Subcutaneous abdominal adipose tissue (tissue), 5 donors: Measurements from ENCODE around the gene RO60.

Experiments
- H3K27ac ChIP-seq: one replicate; pipeline ENCODE4 v1.7.0; 2013; ENCODE audit warnings: low read depth, mild to moderate bottlenecking, inconsistent platforms, low read length, moderate library complexity
- H3K27me3 ChIP-seq, 5 donors: one replicate each; pipeline ENCODE4 v1.7.0; 2013; ENCODE audit warnings: low read length in 5 of 5, inconsistent platforms in 1 of 5; ENCODE audit not compliant: control insufficient read depth in 5 of 5, insufficient read depth in 4 of 5
- H3K36me3 ChIP-seq, 5 donors: one replicate each; pipeline ENCODE4 v1.7.0; 2013; ENCODE audit warnings: low read length in 5 of 5; ENCODE audit not compliant: control insufficient read depth in 5 of 5, insufficient read depth in 5 of 5
- H3K4me1 ChIP-seq, 5 donors: one replicate each; pipeline ENCODE4 v1.7.0; 2013; ENCODE audit warnings: low read length in 5 of 5, mild to moderate bottlenecking in 3 of 5, moderate library complexity in 1 of 5; ENCODE audit not compliant: control insufficient read depth in 5 of 5, insufficient read depth in 5 of 5
- H3K4me3 ChIP-seq, 5 donors: one replicate each; pipeline ENCODE4 v1.7.0; 2013; ENCODE audit warnings: low read length in 5 of 5, low read depth in 1 of 5
- H3K9ac ChIP-seq, 5 donors: one replicate each; pipeline ENCODE4 v1.7.0; 2013; ENCODE audit warnings: low read length in 5 of 5, mild to moderate bottlenecking in 4 of 5, moderate library complexity in 3 of 5
- H3K9me3 ChIP-seq, 5 donors: one replicate each; pipeline ENCODE4 v1.7.0; 2013; ENCODE audit warnings: low read length in 5 of 5; ENCODE audit not compliant: control insufficient read depth in 5 of 5
- donor health status: healthy.
- donor health status: healthy.
- donor health status: healthy.
- donor health status: healthy.
- donor health status: healthy.

Gene RO60

DNA sequence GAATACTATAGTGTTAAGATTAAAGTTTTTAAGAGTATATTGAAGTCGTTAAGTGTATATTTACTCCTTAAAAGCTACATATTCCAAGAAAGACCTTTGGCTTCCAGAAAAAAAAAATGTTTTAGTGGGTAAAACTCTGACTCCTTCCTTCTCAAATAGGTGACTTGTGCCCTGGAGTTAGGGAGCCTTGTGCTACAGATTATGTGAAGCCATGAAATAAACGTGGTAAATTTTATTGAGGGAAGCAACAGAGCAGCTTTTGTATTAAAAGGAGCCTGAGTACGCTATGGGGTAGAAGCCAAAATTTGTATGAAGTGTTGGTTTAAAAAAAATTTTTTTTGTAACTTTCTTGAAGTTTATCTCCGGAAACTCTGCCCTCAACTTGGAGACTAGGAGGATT is 994 bp downstream of the RO60 start:
- H3K9me3 ChIP-seq = no peaks in the 10 kb centered on the region
- no peaks in the 10 kb centered on the region for H3K36me3 ChIP-seq
- H3K4me3 ChIP-seq = peak overlapping the region; percentile 80 to 98 (median 95)
- peak overlapping the region; percentile 96 for H3K27ac ChIP-seq
- peak overlapping the region; percentile 82 to 99 (median 98) for H3K9ac ChIP-seq
- H3K27me3 ChIP-seq = peaks cover 0 to 3% (median 0%) of the 10 kb centered on the region in 5 donors
- H3K4me1 ChIP-seq = peaks cover 7 to 31% (median 29%) of the 10 kb centered on the region in 5 donors

- peak overlapping the region; percentile 96 for H3K27ac ChIP-seq
Measured at GRCh38 chr1:193060938-193061337, 1.5 kb downstream of the RO60 start.

GRCh38 chr1:193062698-193063463 is 3.5 kb downstream of the RO60 start:
- no peak overlapping the region for H3K4me3 ChIP-seq
- no peak overlapping the region for H3K27ac ChIP-seq
- no peaks in the 10 kb centered on the region for H3K36me3 ChIP-seq
- H3K9ac ChIP-seq = no peak overlapping the region
- H3K27me3 ChIP-seq = peaks cover 0 to 3% (median 0%) of the 10 kb centered on the region in 5 donors
- H3K4me1 ChIP-seq = peaks cover 7 to 26% (median 24%) of the 10 kb centered on the region in 5 donors
- no peaks in the 10 kb centered on the region for H3K9me3 ChIP-seq

More at GRCh38 chr1:193060938-193061337, 1.5 kb downstream of the RO60 start:
- peak overlapping the region in 2 of 5 donors; percentile 29 to 95 for H3K4me3 ChIP-seq
- no peaks in the 10 kb centered on the region for H3K9me3 ChIP-seq
- H3K9ac ChIP-seq = peak overlapping the region in 4 of 5 donors; percentile 48 to 99 (median 98)
- H3K27me3 ChIP-seq = peaks cover 0 to 3% (median 0%) of the 10 kb centered on the region in 5 donors
- H3K36me3 ChIP-seq = no peaks in the 10 kb centered on the region
- peaks cover 7 to 31% (median 29%) of the 10 kb centered on the region in 5 donors for H3K4me1 ChIP-seq

DNA sequence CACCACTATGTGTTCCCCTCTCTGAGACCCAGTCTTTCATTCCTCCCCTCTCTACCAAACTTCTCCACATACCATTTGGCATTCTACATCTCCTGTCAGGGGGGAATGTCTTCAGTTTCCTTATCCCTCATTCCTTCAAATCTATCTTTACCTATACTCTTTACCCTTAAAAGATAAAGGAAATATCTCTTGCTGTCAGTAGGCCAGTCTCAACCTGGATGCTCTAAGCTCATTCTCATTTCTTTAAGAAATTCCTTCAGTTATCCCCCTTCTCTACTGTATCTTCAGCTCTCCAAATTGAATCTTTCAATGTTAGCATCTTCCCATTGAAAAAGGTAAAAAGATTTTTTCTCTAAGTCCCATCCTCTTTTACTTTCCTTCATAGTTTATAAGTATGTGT is 6.5 kb downstream of the RO60 start:
- Histone ChIP-seq H3K36me3 (peaks cover 0 to 6% (median 3%) of the 10 kb centered on the region in 5 donors), H3K9ac (no peak overlapping the region), H3K27ac (no peak overlapping the region), H3K4me1 (peaks cover 1 to 15% (median 9%) of the 10 kb centered on the region in 5 donors), H3K4me3 (no peak overlapping the region), H3K27me3 (no peaks in the 10 kb centered on the region), H3K9me3 (no peaks in the 10 kb centered on the region)

- no peaks in the 10 kb centered on the region for H3K9me3 ChIP-seq
- H3K27me3 ChIP-seq = no peaks in the 10 kb centered on the region
- no peak overlapping the region for H3K27ac ChIP-seq
- peaks cover 3 to 13% (median 4%) of the 10 kb centered on the region in 5 donors for H3K4me1 ChIP-seq
- no peak overlapping the region for H3K9ac ChIP-seq
- peaks cover 0 to 6% (median 3%) of the 10 kb centered on the region in 5 donors for H3K36me3 ChIP-seq
- H3K4me3 ChIP-seq = no peak overlapping the region
Measured at GRCh38 chr1:193066606-193067005, 7.2 kb downstream of the RO60 start.

- no peaks in the 10 kb centered on the region for H3K27me3 ChIP-seq
- H3K4me1 ChIP-seq = peaks cover 3 to 13% (median 4%) of the 10 kb centered on the region in 5 donors
- no peak overlapping the region for H3K27ac ChIP-seq
- no peak overlapping the region for H3K4me3 ChIP-seq
- no peak overlapping the region for H3K9ac ChIP-seq
- H3K9me3 ChIP-seq = no peaks in the 10 kb centered on the region
- H3K36me3 ChIP-seq = peaks cover 0 to 6% (median 3%) of the 10 kb centered on the region in 5 donors
Measured at GRCh38 chr1:193068013-193068412, 8.6 kb downstream of the RO60 start.

- Histone ChIP-seq H3K4me1 (peaks cover 3 to 13% (median 4%) of the 10 kb centered on the region in 5 donors), H3K27ac (no peak overlapping the region), H3K27me3 (no peaks in the 10 kb centered on the region), H3K9me3 (no peaks in the 10 kb centered on the region), H3K4me3 (no peak overlapping the region), H3K36me3 (peaks cover 0 to 7% (median 3%) of the 10 kb centered on the region in 5 donors), H3K9ac (no peak overlapping the region)
Measured at GRCh38 chr1:193069748-193070385, 10.5 kb downstream of the RO60 start.

DNA sequence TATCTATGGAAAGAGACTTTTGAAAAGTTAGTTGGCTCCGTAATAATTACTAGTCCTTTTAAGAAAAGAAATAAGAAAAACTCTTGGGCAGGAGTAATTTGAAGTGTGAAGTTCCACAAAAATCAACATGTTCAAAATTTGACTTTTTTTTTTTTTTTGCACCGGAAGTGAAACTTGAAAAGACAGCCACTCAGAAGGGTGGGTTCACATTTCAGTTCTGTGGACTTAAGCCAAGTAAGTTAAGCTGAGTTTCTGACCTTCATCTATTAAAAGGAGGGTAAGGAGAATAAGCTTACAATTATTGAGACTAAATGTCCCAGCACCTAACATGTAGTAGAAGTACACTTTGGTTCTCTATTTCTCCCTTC is 11.0 kb downstream of the RO60 start:
- Histone ChIP-seq H3K36me3 (peaks cover 0 to 7% (median 3%) of the 10 kb centered on the region in 5 donors), H3K9ac (no peak overlapping the region), H3K9me3 (no peaks in the 10 kb centered on the region), H3K4me3 (no peak overlapping the region), H3K27ac (no peak overlapping the region), H3K4me1 (peaks cover 3 to 13% (median 4%) of the 10 kb centered on the region in 5 donors), H3K27me3 (no peaks in the 10 kb centered on the region)

GRCh38 chr1:193070942-193071341 is 11.5 kb downstream of the RO60 start:
- Histone ChIP-seq H3K4me3 (no peak overlapping the region), H3K9ac (peak overlapping the region in 2 of 5 donors; percentile 42 to 51), H3K4me1 (peaks cover 3 to 13% (median 4%) of the 10 kb centered on the region in 5 donors), H3K27ac (no peak overlapping the region), H3K36me3 (peaks cover 0 to 7% (median 3%) of the 10 kb centered on the region in 5 donors), H3K9me3 (no peaks in the 10 kb centered on the region), H3K27me3 (no peaks in the 10 kb centered on the region)

DNA sequence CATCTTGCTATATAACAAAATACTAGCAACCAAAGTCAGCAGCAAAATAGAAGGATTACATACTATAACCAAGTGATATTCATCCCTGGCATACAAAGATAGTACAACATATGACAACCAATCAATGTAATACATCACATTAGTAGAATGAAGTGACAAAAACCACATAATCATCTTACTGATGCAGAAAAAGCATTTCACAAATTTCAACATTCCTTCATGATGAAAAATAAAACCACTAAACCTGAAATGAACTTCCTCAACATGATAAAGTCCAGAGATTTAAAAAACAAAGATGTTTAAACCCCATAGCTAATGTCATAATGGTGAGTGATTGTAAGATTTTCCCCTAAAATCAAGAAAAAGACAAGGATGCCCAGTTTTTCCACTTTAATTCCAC is 18.6 kb downstream of the RO60 start:
- no peak overlapping the region for H3K27ac ChIP-seq

More for the DNA sequence above, 18.6 kb downstream of the RO60 start:
- Histone ChIP-seq H3K9me3 (no peaks in the 10 kb centered on the region), H3K27me3 (no peaks in the 10 kb centered on the region), H3K36me3 (peaks cover 26 to 47% (median 31%) of the 10 kb centered on the region in 5 donors), H3K4me3 (no peak overlapping the region), H3K4me1 (no peaks in the 10 kb centered on the region), H3K9ac (no peak overlapping the region)
